Endodermal cell (in vitro differentiated cells): Measurements from ENCODE around the gene SLC6A11. TPM values are rescaled to one million over a fixed set of nuclear protein-coding genes. Genes with fewer than 3 reads are reported as not detected.

ENCODE experiments used
- DNase-seq: peaks from one replicate; pipeline ENCODE4 v3.0.0-alpha.2; 2017
- H3K27ac ChIP-seq: 2 replicates; pipeline ENCODE4 v1.5.1; 2013; ENCODE audit warnings: mild to moderate bottlenecking, low read depth, low read length, moderate library complexity
- H3K27me3 ChIP-seq: 2 replicates; pipeline ENCODE4 v1.6.1; 2013; ENCODE audit warnings: mild to moderate bottlenecking, low read length, moderate library complexity; ENCODE audit not compliant: insufficient read depth, control insufficient read depth, poor library complexity, severe bottlenecking
- H3K36me3 ChIP-seq: 2 replicates; pipeline ENCODE4 v1.7.0; 2013; ENCODE audit warnings: mild to moderate bottlenecking, low read length, moderate library complexity; ENCODE audit not compliant: control insufficient read depth, insufficient read depth
- H3K4me1 ChIP-seq: one replicate; pipeline ENCODE4 v1.7.0; 2013; ENCODE audit warnings: low read length; ENCODE audit not compliant: control insufficient read depth, insufficient read depth
- H3K4me3 ChIP-seq: 2 replicates; pipeline ENCODE4 v1.5.1; 2013; ENCODE audit warnings: mild to moderate bottlenecking, low read length, moderate library complexity
- H3K9ac ChIP-seq: 2 replicates; pipeline ENCODE4 v1.6.1; 2013; ENCODE audit warnings: mild to moderate bottlenecking, low read length, moderate library complexity; ENCODE audit not compliant: poor library complexity, severe bottlenecking; ENCODE audit errors: extremely low read depth
- H3K9me3 ChIP-seq: 2 replicates; pipeline ENCODE4 v1.6.1; 2013; ENCODE audit warnings: mild to moderate bottlenecking, low read length, moderate library complexity; ENCODE audit not compliant: control insufficient read depth
- H3K27ac Mint-ChIP-seq: 2 replicates; pipeline ENCODE4 v1.8.0; 2020; ENCODE audit warnings: mixed read lengths
- H3K27me3 Mint-ChIP-seq: 2 replicates; pipeline ENCODE4 v1.8.0; 2021; ENCODE audit warnings: mild to moderate bottlenecking, mixed read lengths; ENCODE audit not compliant: insufficient read depth
- H3K36me3 Mint-ChIP-seq: 2 replicates; pipeline ENCODE4 v1.8.0; 2020; ENCODE audit warnings: low read depth, mixed read lengths
- H3K4me1 Mint-ChIP-seq: 2 replicates; pipeline ENCODE4 v1.8.0; 2020; ENCODE audit warnings: mixed read lengths
- H3K4me3 Mint-ChIP-seq: 2 replicates; pipeline ENCODE4 v1.8.0; 2020; ENCODE audit warnings: mild to moderate bottlenecking, moderate library complexity, mixed read lengths
- H3K9me3 Mint-ChIP-seq: 2 replicates; pipeline ENCODE4 v1.8.0; 2020; ENCODE audit warnings: mild to moderate bottlenecking, mixed read lengths
- WGBS, 2 experiments: methylation state at CpG; one replicate each; pipeline versions ENCODE4 v1.1.5 to v1.1.7; 2013; ENCODE audit warnings: missing lambda C conversion rate in 2 of 2, mixed read lengths in 1 of 2; ENCODE audit not compliant: insufficient coverage in 1 of 2, insufficient read length in 1 of 2; 5-methylcytosine and 5-hydroxymethylcytosine counted together
- total RNA-seq, 2 donors: library from RNA; stranded (reverse); fragmentation: NEBNext Ultra II Directional in 1 of 2; extraction: Animal tissue kit (Norgen Biotek cat#: 25700) in 1 of 2; gene quantifications; 2 replicates in 1 of 2; 3 replicates in 1 of 2; pipeline ENCODE4 v1.2.1, GENCODE V29; 2021
- TF ChIP-seq, protein P1 (sequence below): fragments of 200-600 bp; sonication (generic); conservative IDR thresholded peaks from 2 replicates; pipeline ENCODE4 v1.5.0; 2021; ENCODE audit warnings: antibody characterized with exemption, mild to moderate bottlenecking

Gene SLC6A11
- total RNA-seq, 2 donors from 2014 or later = 0.27 to 0.73 TPM

DNA sequence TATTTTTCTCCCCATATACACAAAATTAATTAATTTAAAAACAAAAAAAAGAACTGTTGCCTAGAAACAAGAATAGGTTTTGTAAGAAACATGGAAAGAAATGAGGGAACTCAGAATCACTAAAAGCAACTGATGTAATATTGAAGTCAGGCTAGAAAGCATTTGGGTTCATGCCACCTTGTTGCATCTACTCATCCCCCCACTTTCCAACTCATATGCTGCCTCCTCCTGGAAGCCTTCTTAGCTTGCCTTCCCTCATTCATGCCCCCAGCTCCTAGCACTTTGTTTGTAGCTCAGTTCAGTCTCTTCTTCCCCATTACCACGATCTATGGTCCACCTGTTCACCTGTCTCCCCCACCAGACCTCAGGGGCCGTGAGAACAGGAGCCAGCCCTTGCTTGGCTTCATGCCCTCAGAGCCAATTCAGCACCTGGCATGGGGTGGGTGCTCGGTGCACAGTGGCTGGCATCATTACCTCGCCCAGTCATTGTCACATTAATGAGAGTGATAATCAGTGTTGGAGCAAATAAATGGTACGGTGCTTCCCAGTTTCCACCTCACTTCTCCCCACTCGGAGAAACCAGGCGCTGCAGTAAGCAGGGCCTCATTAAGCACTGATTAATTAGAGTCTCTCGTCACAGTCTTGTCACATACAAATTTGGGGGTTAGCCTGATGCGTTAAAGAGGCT is 114.1 kb downstream of the SLC6A11 start:
- H3K4me3 Mint-ChIP-seq = no peak overlapping the region
- H3K4me1 Mint-ChIP-seq = no peaks in the 10 kb centered on the region
- H3K27me3 Mint-ChIP-seq = peaks cover 2% of the 10 kb centered on the region
- peak; percentile 21 for DNase-seq
- H3K9me3 ChIP-seq = no peaks in the 10 kb centered on the region
- H3K36me3 Mint-ChIP-seq = no peaks in the 10 kb centered on the region
- no peak overlapping the region for H3K27ac Mint-ChIP-seq
- no peaks in the 10 kb centered on the region for H3K4me1 ChIP-seq
- H3K36me3 ChIP-seq = no peaks in the 10 kb centered on the region
- 86 to 99% methylated on average over 8 to 9 of the region's 9 CpGs for WGBS, 2 experiments
- H3K27ac ChIP-seq = no peak overlapping the region
- TF ChIP-seq, protein P1, sequence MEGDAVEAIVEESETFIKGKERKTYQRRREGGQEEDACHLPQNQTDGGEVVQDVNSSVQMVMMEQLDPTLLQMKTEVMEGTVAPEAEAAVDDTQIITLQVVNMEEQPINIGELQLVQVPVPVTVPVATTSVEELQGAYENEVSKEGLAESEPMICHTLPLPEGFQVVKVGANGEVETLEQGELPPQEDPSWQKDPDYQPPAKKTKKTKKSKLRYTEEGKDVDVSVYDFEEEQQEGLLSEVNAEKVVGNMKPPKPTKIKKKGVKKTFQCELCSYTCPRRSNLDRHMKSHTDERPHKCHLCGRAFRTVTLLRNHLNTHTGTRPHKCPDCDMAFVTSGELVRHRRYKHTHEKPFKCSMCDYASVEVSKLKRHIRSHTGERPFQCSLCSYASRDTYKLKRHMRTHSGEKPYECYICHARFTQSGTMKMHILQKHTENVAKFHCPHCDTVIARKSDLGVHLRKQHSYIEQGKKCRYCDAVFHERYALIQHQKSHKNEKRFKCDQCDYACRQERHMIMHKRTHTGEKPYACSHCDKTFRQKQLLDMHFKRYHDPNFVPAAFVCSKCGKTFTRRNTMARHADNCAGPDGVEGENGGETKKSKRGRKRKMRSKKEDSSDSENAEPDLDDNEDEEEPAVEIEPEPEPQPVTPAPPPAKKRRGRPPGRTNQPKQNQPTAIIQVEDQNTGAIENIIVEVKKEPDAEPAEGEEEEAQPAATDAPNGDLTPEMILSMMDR = no peak
- H3K9me3 Mint-ChIP-seq = no peaks in the 10 kb centered on the region
- H3K4me3 ChIP-seq = no peak overlapping the region
- H3K9ac ChIP-seq = no peak overlapping the region
- no peaks in the 10 kb centered on the region for H3K27me3 ChIP-seq

DNA sequence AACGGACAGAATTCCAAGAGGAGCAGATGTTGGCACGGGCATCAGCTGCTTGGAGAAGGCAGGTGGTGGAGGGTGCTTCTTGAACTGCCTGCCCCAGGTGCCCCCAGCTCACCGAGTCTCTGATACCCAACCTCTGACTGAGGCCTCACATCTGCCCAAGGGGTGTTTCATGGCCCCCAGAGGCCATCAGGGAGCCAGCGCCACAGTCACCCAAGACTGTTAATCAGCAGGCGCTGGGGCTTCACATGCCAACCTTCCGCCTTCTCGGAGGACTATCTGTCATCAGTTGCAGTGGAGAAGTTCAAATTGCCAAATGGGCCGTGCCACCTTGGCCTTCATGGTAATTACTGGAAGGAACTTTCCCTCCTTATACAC is 114.6 kb downstream of the SLC6A11 start:
- 93 to 96% methylated on average over 4 to 8 of the region's 8 CpGs for WGBS, 2 experiments
- no peaks in the 10 kb centered on the region for H3K36me3 Mint-ChIP-seq
- no peak overlapping the region for H3K4me3 Mint-ChIP-seq
- no peak for DNase-seq
- Histone ChIP-seq H3K27me3 (no peaks in the 10 kb centered on the region), H3K4me1 (no peaks in the 10 kb centered on the region), H3K4me3 (no peak overlapping the region), H3K27ac (no peak overlapping the region), H3K9ac (no peak overlapping the region), H3K9me3 (no peaks in the 10 kb centered on the region), H3K36me3 (no peaks in the 10 kb centered on the region)
- H3K4me1 Mint-ChIP-seq = no peaks in the 10 kb centered on the region
- H3K27ac Mint-ChIP-seq = no peak overlapping the region
- TF ChIP-seq, protein P1 = no peak
- no peaks in the 10 kb centered on the region for H3K9me3 Mint-ChIP-seq
- H3K27me3 Mint-ChIP-seq = peaks cover 2% of the 10 kb centered on the region

DNA sequence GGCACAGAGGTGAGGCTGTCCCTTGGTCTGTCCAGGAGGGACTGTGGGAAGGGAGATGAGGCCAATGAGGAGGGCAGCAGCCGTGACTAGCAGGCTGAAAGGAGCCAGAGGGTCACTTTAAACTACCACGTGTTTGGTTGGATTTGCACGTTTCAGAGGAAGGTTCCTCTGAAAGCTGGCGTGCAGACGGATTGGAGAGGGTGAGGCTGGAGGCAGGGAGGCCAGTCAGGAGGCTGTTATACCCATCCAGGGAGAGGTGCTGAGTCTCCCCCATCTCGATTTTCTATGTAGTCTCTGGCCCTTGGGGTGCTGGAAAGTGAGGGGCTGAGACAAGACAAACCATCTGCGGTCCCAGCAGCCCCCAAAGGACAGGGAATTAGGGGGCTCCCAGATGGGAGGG is 116.6 kb downstream of the SLC6A11 start:
- WGBS, 2 experiments = 86 to 100% methylated on average over 1 to 7 of the region's 7 CpGs
- no peaks in the 10 kb centered on the region for H3K27me3 ChIP-seq
- Mint-ChIP-seq H3K4me3 (no peak overlapping the region), H3K9me3 (no peaks in the 10 kb centered on the region), H3K27me3 (peaks cover 2% of the 10 kb centered on the region), H3K4me1 (peaks cover 7% of the 10 kb centered on the region), H3K36me3 (no peaks in the 10 kb centered on the region), H3K27ac (no peak overlapping the region)
- no peak overlapping the region for H3K27ac ChIP-seq
- H3K4me1 ChIP-seq = peaks cover 3% of the 10 kb centered on the region
- TF ChIP-seq, protein P1 = no peak
- H3K9ac ChIP-seq = no peak overlapping the region
- H3K36me3 ChIP-seq = no peaks in the 10 kb centered on the region
- DNase-seq = no peak
- H3K4me3 ChIP-seq = no peak overlapping the region
- H3K9me3 ChIP-seq = no peaks in the 10 kb centered on the region
